Progenitor cell of endocrine pancreas (in vitro differentiated cells): Measurements from ENCODE around the gene CD1C. TPM values are rescaled to one million over a fixed set of nuclear protein-coding genes. Genes with fewer than 3 reads are reported as not detected.
"Not testable (repeated sequence)": the region's sequence is repeated elsewhere in the genome, so short reads cannot be mapped to it uniquely, and the experiment has no call there.

ENCODE experiments used
- DNase-seq: peaks from one replicate; pipeline ENCODE4 v3.0.0; 2021; ENCODE audit warnings: low spot score; ENCODE audit not compliant: unreplicated experiment
- H3K27ac Mint-ChIP-seq: 2 replicates; pipeline ENCODE4 v1.8.0; 2021; ENCODE audit warnings: mild to moderate bottlenecking, moderate library complexity, mixed read lengths
- H3K27me3 Mint-ChIP-seq: 2 replicates; pipeline ENCODE4 v1.8.0; 2021; ENCODE audit warnings: mixed read lengths
- H3K36me3 Mint-ChIP-seq: 2 replicates; pipeline ENCODE4 v1.8.0; 2022; ENCODE audit warnings: mixed read lengths; ENCODE audit not compliant: insufficient read depth
- H3K4me1 Mint-ChIP-seq: 2 replicates; pipeline ENCODE4 v1.8.0; 2021; ENCODE audit warnings: low read depth, mixed read lengths
- H3K4me3 Mint-ChIP-seq: 2 replicates; pipeline ENCODE4 v1.8.0; 2021; ENCODE audit warnings: low read depth, mild to moderate bottlenecking, moderate library complexity, mixed read lengths
- H3K9me3 Mint-ChIP-seq: 2 replicates; pipeline ENCODE4 v1.8.0; 2021; ENCODE audit warnings: low read depth, mixed read lengths
- total RNA-seq: library from RNA; stranded (reverse); gene quantifications from 2 replicates; pipeline ENCODE4 v1.2.1, GENCODE V29; 2021
- TF ChIP-seq, protein P1 (sequence below): fragments of 200-600 bp; sonication (generic); IDR thresholded peaks from one replicate; pipeline ENCODE4 v1.5.0; 2021; ENCODE audit warnings: antibody characterized with exemption, mild to moderate bottlenecking; ENCODE audit not compliant: unreplicated experiment

The CD1C gene
- total RNA-seq, 1 donor from 2014 or later, result not detected

DNA sequence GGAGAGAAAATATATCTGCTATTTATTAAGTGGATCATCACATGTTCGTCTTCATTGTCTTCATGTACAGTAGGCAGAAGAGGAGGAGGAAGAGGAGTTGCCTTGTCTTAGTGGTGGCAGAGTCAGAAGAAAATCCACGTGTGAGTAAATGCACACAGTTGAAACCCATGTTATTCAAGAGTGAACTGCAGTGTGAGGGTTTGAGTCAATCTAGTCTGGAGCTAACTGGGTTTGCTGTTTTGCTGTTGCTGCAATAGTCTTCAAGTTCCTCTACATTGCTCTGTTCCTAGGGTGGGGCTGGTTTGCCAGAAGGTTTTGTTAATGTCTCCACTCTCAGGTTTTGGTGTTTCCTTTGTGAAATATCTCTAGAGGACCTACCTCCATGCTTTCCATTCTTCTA is 38.6 kb upstream of the CD1C start:
- Mint-ChIP-seq H3K4me3 (no peak overlapping the region), H3K9me3 (no peaks in the 10 kb centered on the region), H3K4me1 (no peaks in the 10 kb centered on the region), H3K27me3 (no peaks in the 10 kb centered on the region), H3K36me3 (no peaks in the 10 kb centered on the region), H3K27ac (no peak overlapping the region)
- DNase-seq, result no peak
- TF ChIP-seq, protein P1, sequence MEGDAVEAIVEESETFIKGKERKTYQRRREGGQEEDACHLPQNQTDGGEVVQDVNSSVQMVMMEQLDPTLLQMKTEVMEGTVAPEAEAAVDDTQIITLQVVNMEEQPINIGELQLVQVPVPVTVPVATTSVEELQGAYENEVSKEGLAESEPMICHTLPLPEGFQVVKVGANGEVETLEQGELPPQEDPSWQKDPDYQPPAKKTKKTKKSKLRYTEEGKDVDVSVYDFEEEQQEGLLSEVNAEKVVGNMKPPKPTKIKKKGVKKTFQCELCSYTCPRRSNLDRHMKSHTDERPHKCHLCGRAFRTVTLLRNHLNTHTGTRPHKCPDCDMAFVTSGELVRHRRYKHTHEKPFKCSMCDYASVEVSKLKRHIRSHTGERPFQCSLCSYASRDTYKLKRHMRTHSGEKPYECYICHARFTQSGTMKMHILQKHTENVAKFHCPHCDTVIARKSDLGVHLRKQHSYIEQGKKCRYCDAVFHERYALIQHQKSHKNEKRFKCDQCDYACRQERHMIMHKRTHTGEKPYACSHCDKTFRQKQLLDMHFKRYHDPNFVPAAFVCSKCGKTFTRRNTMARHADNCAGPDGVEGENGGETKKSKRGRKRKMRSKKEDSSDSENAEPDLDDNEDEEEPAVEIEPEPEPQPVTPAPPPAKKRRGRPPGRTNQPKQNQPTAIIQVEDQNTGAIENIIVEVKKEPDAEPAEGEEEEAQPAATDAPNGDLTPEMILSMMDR, result no peak

DNA sequence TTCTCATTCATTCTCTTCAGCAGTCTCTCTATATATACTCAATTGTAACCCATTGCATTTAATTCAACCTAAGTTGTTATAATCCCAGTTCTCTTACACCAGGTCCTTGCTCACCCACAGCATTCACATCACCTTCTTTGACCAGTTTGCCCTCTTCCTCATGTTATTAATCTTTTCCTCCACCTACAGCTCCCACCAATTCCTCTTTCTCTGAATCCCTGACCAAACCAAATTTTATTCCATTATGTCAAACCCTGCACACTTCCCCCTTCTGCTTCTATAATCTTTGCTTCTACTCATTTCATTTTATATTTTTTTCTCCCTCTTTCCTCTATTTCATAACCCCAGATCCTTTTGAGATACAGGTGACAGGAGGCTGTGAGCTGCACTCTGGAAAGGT is 34.1 kb upstream of the CD1C start:
- TF ChIP-seq, protein P1, result no peak
- H3K36me3 Mint-ChIP-seq, result no peaks in the 10 kb centered on the region
- no peak for DNase-seq
- no peak overlapping the region for H3K27ac Mint-ChIP-seq
- H3K9me3 Mint-ChIP-seq, result no peaks in the 10 kb centered on the region
- H3K27me3 Mint-ChIP-seq, result no peaks in the 10 kb centered on the region
- H3K4me3 Mint-ChIP-seq, result no peak overlapping the region
- H3K4me1 Mint-ChIP-seq, result no peaks in the 10 kb centered on the region

DNA sequence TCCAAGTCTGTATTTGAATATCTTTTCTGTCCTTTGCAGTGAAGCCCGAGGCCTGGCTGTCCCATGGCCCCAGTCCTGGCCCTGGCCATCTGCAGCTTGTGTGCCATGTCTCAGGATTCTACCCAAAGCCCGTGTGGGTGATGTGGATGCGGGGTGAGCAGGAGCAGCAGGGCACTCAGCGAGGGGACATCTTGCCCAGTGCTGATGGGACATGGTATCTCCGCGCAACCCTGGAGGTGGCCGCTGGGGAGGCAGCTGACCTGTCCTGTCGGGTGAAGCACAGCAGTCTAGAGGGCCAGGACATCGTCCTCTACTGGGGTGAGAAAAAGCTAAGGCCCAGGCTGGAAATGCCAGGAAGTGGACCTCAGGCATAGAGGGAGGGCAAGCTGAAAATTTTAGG is 33.0 kb upstream of the CD1C start:
- not testable (repeated sequence) for H3K4me3 Mint-ChIP-seq, H3K27ac Mint-ChIP-seq, H3K9me3 Mint-ChIP-seq, DNase-seq, H3K36me3 Mint-ChIP-seq, H3K4me1 Mint-ChIP-seq, H3K27me3 Mint-ChIP-seq

DNA sequence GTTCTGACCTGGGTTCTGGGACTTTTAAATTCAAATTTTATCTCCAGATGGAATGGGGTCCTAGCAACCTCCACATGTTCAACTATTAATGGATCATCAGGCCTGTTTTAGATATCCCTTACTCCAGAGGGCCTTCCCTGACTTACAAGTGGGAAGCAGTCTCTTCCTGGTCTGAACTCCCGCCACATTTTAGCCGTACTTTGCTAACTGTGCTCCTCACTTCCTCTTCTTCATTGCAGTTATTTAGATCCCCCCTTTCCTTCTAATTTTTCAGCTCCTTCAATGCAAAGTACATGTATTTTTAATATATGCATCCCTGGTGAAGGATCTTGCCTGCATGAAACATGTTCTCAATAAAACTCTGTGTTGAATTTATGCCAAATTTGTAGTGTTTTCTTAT is 31.8 kb upstream of the CD1C start:
- Mint-ChIP-seq H3K36me3 (no peaks in the 10 kb centered on the region), H3K27me3 (no peaks in the 10 kb centered on the region)
- DNase-seq, result no peak

DNA sequence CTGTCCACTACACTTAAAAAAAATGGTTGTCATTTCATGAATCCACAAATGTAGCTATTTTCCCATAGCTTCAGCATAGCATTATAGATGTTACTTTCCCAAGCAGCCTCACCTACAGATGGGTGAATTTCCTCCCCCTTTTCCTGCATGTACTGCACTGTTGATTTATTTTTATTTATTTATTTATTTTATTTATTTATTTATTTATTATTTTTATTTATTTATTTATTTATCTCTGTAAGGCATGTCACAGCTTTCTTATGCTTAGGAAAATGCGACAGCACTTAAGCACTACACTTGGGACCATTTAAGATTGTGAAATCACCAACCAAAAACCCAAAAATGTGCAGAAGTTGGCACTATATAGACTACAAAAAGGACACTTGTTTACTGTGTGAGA is 30.6 kb upstream of the CD1C start:
- no peaks in the 10 kb centered on the region for H3K4me1 Mint-ChIP-seq
- H3K27me3 Mint-ChIP-seq, result no peaks in the 10 kb centered on the region
- no peaks in the 10 kb centered on the region for H3K9me3 Mint-ChIP-seq
- no peak overlapping the region for H3K27ac Mint-ChIP-seq
- TF ChIP-seq, protein P1, result no peak
- no peak for DNase-seq
- H3K4me3 Mint-ChIP-seq, result no peak overlapping the region
- H3K36me3 Mint-ChIP-seq, result no peaks in the 10 kb centered on the region

More for the DNA sequence above, 31.8 kb upstream of the CD1C start:
- TF ChIP-seq, protein P1, result no peak
- Mint-ChIP-seq H3K9me3 (no peaks in the 10 kb centered on the region), H3K4me3 (no peak overlapping the region), H3K27ac (no peak overlapping the region), H3K4me1 (no peaks in the 10 kb centered on the region)

DNA sequence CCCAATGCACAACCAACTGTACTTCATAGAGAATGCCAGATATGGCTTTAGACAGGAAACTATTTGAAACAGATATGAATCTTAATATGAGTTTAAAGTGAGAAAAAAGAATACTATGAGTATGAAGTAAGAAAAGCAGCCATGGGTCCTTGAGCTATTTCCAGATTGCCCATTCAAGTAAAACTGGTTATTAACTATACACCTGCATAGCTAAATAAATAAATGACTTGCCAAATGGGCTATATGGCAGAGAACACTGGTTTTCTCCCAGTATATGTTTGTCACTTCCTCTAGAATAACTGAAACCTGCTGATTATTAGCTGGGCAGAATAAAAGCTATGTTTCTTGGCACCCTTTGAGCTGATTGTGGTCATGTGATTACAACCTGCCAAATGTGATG is 17.0 kb upstream of the CD1C start:
- no peak overlapping the region for H3K4me3 Mint-ChIP-seq
- H3K27me3 Mint-ChIP-seq, result no peaks in the 10 kb centered on the region
- no peak overlapping the region for H3K27ac Mint-ChIP-seq
- no peak for DNase-seq
- no peaks in the 10 kb centered on the region for H3K36me3 Mint-ChIP-seq
- no peaks in the 10 kb centered on the region for H3K4me1 Mint-ChIP-seq
- TF ChIP-seq, protein P1, result no peak
- peaks cover 7% of the 10 kb centered on the region for H3K9me3 Mint-ChIP-seq
